GM23248 (cell line): ENCODE results near the gene PPDPF.

ENCODE experiments used
- EZH2 ChIP-seq: fragments of 200-600 bp; sonication (generic); IDR thresholded peaks from 2 replicates; pipeline ENCODE4 v1.6.1; 2018; ENCODE audit warnings: antibody characterized with exemption, mild to moderate bottlenecking; ENCODE audit not compliant: insufficient read depth, poor library complexity, severe bottlenecking
- EZH2phosphoT487 ChIP-seq: fragments of 200-600 bp; sonication (generic); IDR thresholded peaks from 2 replicates; pipeline ENCODE4 v1.6.1; 2018; ENCODE audit warnings: antibody characterized with exemption, moderate library complexity, mild to moderate bottlenecking, low read depth; ENCODE audit not compliant: insufficient read depth

GRCh38 chr20:63513207-63513606, 7.4 kb upstream of the PPDPF start:
- TF ChIP-seq EZH2 (no peak), EZH2phosphoT487 (no peak)
